Transverse colon (tissue), 4 donors: ENCODE data around the gene CTDSP2.

Source experiments
- CTCF ChIP-seq, 5 experiments: fragments of 200-600 bp in 3 of 5; fragments of 450-650 bp in 2 of 5; sonication (generic) in 3 of 5; IDR thresholded peaks; 1 replicate in 2 of 5; 2 replicates in 3 of 5; pipeline ENCODE4 v1.5.1; 2016 to 2017; ENCODE audit warnings: antibody characterized with exemption in 5 of 5, inconsistent platforms in 3 of 5, mild to moderate bottlenecking in 2 of 5, moderate library complexity in 1 of 5
- EP300 ChIP-seq: sonication (generic); formaldehyde crosslinking; IDR thresholded peaks from one replicate; pipeline ENCODE4 v1.6.1; 2017; ENCODE audit warnings: antibody characterized with exemption, low read depth
- POLR2A ChIP-seq: fragments of 450-650 bp; IDR thresholded peaks from one replicate; pipeline ENCODE4 v1.6.1; 2016; ENCODE audit warnings: antibody characterized with exemption, mild to moderate bottlenecking, moderate library complexity
- POLR2AphosphoS5 ChIP-seq, 3 donors: sonication (generic); formaldehyde crosslinking; IDR thresholded peaks; one replicate each; pipeline ENCODE4 v1.6.1; 2016; ENCODE audit warnings: antibody characterized with exemption in 3 of 3

- TF ChIP-seq POLR2A (no peak), CTCF (IDR thresholded peaks at IDR 0.05) (no peak), EP300 (no peak), POLR2AphosphoS5 (IDR thresholded peaks at IDR 0.05) (no peak)
These were observed 66.8 kb downstream of the CTDSP2 start for GRCh38 chr12:57779736-57780135.
